Measurements from ENCODE around the gene PUM1.

- TF ChIP-seq CTCF (IDR thresholded peaks at IDR 0.05; ENCODE audit: low read depth, low read length, missing input control) (no peak), NR2F2 (IDR thresholded peaks at IDR 0.05) (no peak), RAD21 (IDR thresholded peaks at IDR 0.05) (no peak), GABPA (IDR thresholded peaks at IDR 0.05 in 1 of 2, conservative IDR thresholded peaks at IDR 0.05 in 1 of 2) (no peak), YY1 (IDR thresholded peaks at IDR 0.05) (no peak), ZBTB33 (IDR thresholded peaks at IDR 0.05) (no peak), REST (IDR thresholded peaks at IDR 0.05) (no peak), SP1 (IDR thresholded peaks at IDR 0.05) (no peak), JUND (IDR thresholded peaks at IDR 0.05) (no peak), TAF1 (conservative IDR thresholded peaks at IDR 0.05) (no peak), ATF3 (IDR thresholded peaks at IDR 0.05) (no peak), MAX (IDR thresholded peaks at IDR 0.05) (no peak)
Measured at GRCh38 chr1:30957560-30958222, 107.8 kb downstream of the PUM1 start.
